ENCODE data around the gene TSR2.
"Not testable (repeated sequence)": the region's sequence is repeated elsewhere in the genome, so short reads cannot be mapped to it uniquely, and the experiment has no call there.

Gene TSR2

DNA sequence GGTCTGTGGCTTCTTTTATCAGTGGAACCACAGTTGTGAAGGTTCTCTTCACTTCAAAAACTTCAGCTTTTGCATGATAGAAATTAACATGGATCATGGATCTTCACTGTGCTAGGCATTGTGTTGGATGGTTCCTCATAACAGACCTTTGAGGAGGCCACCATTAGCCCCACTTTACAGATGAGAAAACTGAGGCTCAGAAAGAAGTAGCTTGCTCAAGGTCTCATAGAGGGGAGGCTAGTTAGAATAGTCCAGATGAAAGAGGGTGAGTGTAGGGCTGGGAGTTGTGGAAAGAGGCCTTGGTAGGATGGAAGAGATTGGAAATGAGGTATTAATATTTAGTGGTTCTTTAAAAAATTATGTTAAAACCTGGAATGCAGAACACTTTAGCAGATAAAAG lies 2.6 kb downstream of the TSR2 start:
- H3K9me3 Mint-ChIP-seq = no peaks in the 10 kb centered on the region
- no peak overlapping the region for H3K4me3 Mint-ChIP-seq
- no peaks in the 10 kb centered on the region for H3K27me3 Mint-ChIP-seq
- H3K36me3 Mint-ChIP-seq = peaks cover 22% of the 10 kb centered on the region
- H3K4me1 Mint-ChIP-seq = peaks cover 32% of the 10 kb centered on the region
- no peak overlapping the region for H3K27ac Mint-ChIP-seq
- DNase-seq = no peak
- CTCF ChIA-PET = no interaction called here

DNA sequence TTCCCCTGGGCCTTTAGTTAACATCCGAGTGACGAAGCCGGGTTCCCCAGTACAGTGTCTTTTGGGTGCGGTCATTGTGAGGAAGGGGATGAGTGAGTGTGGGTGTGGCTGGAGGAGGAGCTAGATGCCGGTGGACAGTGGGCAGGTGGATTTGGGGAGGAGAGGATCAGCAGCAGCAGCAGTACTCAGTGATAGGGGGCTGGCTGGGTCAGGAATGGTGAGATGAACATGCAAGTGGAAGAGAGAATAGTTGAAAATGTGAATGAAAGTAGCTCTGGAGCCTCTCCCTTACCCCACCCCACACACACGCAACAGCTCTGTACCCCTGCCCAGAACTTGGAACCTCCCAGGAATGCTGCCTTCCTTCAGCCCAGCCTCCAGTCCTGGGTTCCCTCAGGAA lies 4.5 kb downstream of the TSR2 start:
- Mint-ChIP-seq H3K27ac (no peak overlapping the region), H3K36me3 (peaks cover 22% of the 10 kb centered on the region)

DNA sequence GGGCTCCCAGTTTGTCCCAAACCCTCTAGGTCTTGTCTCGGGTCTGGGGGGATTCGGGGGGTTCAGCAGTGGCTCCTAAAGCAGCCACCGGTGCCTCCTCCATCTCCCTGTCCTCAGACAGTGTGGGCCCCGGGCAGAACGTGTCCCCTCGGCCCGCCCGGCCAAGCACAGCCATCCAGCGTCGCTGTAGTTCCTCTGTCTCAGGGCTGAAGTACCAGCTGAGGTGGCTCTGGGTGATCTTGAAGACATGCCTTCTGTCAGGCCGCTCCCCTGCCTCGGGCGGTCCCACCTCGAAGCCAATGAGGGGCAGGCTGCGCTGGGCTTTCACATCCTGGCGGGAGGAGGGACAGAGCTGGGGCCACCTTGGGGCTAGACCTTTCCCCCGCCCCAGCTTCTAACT lies 5.9 kb downstream of the TSR2 start:
- DNase-seq = no peak
- no peak overlapping the region for H3K27ac Mint-ChIP-seq
- no peak overlapping the region for H3K4me3 Mint-ChIP-seq
- peaks cover 24% of the 10 kb centered on the region for H3K4me1 Mint-ChIP-seq
- H3K9me3 Mint-ChIP-seq = no peaks in the 10 kb centered on the region
- CTCF ChIA-PET = interaction anchor here (0.6 kb wide), 1 partner anchor 1437 kb away, joined by 3 read pairs; no protein-coding TSS in a partner anchor
- H3K27me3 Mint-ChIP-seq = no peaks in the 10 kb centered on the region
- peaks cover 18% of the 10 kb centered on the region for H3K36me3 Mint-ChIP-seq

More for the DNA sequence above, 4.5 kb downstream of the TSR2 start:
- no peaks in the 10 kb centered on the region for H3K27me3 Mint-ChIP-seq
- H3K4me3 Mint-ChIP-seq = no peak overlapping the region
- CTCF ChIA-PET = no interaction called here
- no peaks in the 10 kb centered on the region for H3K9me3 Mint-ChIP-seq
- no peak for DNase-seq
- H3K4me1 Mint-ChIP-seq = peaks cover 31% of the 10 kb centered on the region

DNA sequence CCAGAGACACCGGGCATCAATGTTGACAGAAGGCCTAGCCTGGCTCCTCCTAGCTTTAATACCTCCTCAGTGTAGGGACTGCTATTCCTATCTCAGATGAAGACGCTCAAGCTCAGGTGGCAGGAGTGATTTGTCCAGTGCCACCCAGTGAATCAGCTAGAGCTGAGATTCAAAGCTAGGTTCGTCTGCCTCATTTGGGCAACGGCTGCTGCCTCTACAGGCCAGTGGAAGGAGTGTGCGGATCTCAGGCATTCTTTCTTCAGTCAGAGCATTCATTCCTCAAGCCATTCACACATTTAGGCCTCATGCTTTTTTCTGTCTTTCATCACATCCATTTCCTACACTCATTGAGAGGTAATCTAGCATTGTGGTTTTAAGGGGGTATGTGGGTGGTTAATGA lies 7.3 kb downstream of the TSR2 start:
- Mint-ChIP-seq H3K27me3 (no peaks in the 10 kb centered on the region), H3K36me3 (peaks cover 14% of the 10 kb centered on the region), H3K9me3 (no peaks in the 10 kb centered on the region), H3K27ac (no peak overlapping the region), H3K4me1 (peaks cover 11% of the 10 kb centered on the region), H3K4me3 (no peak overlapping the region)
- DNase-seq = no peak
- CTCF ChIA-PET = no interaction called here

DNA sequence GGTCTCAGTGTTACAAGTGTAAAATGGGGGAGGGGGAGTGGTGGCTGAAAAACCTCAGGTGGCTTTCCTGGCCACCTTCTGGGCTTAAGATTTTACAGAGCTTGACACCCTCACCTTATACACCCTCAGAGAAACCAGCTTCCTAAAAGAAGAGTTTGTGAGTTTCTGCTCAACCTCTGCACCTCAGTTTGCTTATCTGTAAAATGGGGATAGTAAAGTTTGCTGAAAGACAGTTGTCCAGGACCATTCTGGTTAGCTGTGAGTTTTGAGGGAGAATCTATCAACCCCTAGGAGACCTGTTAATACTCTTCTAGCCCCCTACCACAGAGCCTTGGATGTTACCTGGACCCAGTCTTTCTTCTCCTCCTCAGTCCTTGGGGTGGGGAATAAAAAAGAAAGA lies 9.7 kb downstream of the TSR2 start:
- Mint-ChIP-seq H3K27me3 (no peaks in the 10 kb centered on the region), H3K4me3 (no peak overlapping the region), H3K4me1 (no peaks in the 10 kb centered on the region), H3K36me3 (peaks cover 2% of the 10 kb centered on the region), H3K9me3 (no peaks in the 10 kb centered on the region), H3K27ac (no peak overlapping the region)
- CTCF ChIA-PET = no interaction called here
- no peak for DNase-seq

DNA sequence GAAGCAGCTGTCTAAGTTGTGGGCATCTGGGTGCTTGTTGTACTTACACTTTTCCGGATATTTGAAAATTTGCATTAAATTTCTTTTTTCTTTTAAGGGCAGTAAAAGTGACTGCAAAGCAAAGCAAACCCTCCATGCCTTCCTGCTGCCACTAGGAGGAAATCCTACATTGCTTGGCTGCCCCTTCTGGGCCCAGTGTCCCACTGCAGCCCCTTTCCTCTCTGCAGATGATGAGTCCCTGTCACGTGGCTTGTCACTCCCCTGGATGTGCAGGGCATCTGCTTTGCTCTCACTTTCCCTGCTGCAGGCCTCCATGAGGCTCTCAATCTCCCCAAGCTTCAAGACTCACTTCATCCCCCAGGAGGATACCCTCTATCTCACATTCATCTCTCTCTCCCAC lies 12.7 kb downstream of the TSR2 start:
- CTCF ChIA-PET = no interaction called here
- no peak overlapping the region for H3K27ac Mint-ChIP-seq
- no peaks in the 10 kb centered on the region for H3K27me3 Mint-ChIP-seq
- no peak for DNase-seq
- H3K36me3 Mint-ChIP-seq = no peaks in the 10 kb centered on the region
- H3K4me1 Mint-ChIP-seq = no peaks in the 10 kb centered on the region
- no peak overlapping the region for H3K4me3 Mint-ChIP-seq
- no peaks in the 10 kb centered on the region for H3K9me3 Mint-ChIP-seq

DNA sequence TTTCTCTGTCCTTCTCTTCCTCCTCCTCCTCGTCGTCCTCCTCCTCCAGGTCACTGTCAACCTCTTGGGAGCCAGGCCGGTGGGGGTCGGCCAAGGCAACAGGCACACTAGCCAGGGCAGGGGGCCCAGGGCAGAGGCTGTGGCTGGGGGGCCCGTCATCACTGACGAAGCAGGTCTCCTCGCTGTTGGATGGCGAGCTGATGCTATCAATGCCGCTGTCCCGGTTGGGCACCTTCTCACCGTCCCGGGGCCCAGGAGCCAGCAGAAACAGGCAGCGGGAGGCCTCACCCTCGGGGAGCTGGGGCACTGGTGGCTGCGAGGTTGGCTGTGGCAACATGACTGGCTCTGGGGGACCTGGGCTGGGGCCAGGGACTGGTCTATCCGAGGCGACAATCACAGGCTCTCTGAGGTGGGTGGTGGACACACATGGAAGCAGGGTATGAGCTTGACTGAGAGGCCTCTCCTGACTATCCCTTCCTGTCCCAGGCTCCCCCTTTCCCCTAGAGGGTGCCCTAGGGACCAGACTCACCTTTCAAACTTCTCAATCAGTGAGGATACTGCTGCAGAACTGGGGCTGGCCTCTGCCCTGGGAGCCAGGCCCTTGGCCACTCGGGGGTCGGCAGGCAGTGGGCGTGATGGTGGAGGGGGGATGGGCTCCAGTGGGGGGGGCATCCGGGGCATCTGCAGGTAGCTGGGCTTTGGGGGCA lies 30.0 kb downstream of the TSR2 start:
- no peaks in the 10 kb centered on the region for H3K36me3 Mint-ChIP-seq

DNA sequence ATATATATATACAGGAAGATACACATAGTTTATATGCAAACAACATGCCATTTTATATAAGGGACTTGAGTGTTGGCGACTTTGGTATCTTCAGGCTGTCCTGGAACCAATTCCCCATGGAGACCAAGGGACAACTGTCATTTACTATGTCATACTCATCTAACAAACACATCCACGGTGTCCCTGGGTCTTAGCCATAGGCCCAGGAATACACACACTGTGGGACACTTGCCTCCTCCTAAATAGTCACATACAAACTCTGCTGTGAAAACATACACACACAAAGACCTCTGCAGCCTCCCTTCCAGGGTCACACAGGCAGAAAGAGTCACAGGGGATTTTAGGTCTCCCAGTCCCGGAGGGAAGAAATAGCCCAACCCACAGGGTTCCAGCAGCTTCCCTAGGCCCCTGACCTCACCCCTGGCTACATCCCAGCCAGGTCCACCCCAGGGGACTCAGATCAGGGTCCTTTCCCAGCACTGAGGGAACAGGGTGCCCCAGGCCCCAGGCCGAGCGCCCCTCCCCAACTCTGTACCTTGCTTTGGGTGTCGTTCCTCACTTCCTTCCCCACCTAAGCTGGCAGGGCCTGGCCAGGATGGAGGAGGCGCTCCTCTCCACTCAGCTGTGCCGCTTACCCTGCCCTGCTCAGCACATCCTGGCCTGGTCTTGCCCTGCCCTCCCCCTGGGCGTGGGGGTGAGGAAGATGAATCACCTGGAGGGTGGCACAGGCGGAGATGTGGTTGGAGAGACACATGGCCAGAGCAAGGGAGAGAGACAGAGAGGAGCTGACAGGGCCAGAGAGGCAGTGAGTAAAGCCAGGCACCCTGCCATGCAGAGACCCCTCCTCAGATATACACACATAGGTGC lies 34.0 kb downstream of the TSR2 start:
- H3K36me3 Mint-ChIP-seq = no peaks in the 10 kb centered on the region
- H3K27me3 Mint-ChIP-seq = peaks cover 5% of the 10 kb centered on the region
- H3K27ac Mint-ChIP-seq = no peak overlapping the region
- H3K4me1 Mint-ChIP-seq = no peaks in the 10 kb centered on the region
- no peak overlapping the region for H3K4me3 Mint-ChIP-seq
- DNase-seq = no peak
- H3K9me3 Mint-ChIP-seq = no peaks in the 10 kb centered on the region
- CTCF ChIA-PET = no interaction called here

More for the DNA sequence above, 30.0 kb downstream of the TSR2 start:
- Mint-ChIP-seq H3K4me1 (no peaks in the 10 kb centered on the region), H3K4me3 (no peak overlapping the region), H3K9me3 (no peaks in the 10 kb centered on the region), H3K27ac (no peak overlapping the region), H3K27me3 (no peaks in the 10 kb centered on the region)
- CTCF ChIA-PET = no interaction called here
- DNase-seq = no peak

DNA sequence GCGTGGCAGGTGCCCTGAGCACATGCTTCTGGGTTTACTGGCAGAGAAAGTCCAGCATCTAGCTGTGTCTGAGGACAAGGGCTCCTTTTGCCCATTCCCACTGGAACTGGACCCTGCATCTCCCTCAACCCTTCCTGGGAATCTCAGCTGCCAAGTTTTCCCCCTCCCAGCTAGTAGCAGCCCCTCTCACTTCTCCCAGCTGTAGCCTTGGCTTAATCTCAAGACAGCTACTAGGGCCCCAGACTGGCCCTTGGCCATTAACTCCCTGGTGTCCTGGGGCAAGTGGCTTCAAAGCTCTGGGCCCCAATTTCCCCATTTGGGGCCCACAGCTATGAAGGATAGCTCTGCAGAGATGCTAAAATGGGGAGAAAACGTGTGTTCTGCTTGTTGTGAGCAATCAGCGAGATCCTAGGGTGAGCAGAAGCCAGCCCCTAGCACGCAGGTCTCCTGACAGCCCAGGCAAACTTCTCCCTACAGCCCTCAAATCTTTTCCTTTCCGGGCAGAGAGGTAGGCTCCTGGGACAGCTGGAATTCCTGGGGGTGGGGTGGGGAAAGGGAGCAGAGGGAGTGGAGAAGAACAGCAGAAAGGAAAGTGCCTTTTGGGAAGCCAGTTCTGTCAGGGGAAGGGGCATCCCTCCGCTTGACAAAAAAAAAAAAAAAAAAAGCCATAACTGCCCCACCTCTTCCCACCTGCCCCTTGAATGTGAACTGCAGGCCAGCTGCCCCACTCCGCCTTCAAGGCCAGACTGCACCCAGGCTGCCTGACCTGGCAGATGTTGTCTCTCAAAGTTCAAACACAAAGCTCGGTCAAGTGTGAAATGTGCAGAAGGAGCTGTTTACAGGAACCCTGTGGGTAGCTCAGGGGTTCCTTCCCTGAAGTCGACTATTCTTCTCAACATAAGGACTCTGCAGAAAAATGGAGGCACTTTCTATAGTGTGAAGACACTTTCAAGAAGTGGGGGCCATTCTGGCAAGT lies 39.2 kb downstream of the TSR2 start:
- H3K4me1 Mint-ChIP-seq = no peaks in the 10 kb centered on the region
- no peaks in the 10 kb centered on the region for H3K9me3 Mint-ChIP-seq
- no peaks in the 10 kb centered on the region for H3K36me3 Mint-ChIP-seq
- H3K4me3 Mint-ChIP-seq = no peak overlapping the region
- peaks cover 12% of the 10 kb centered on the region for H3K27me3 Mint-ChIP-seq
- CTCF ChIA-PET = no interaction called here
- no peak for DNase-seq
- H3K27ac Mint-ChIP-seq = no peak overlapping the region

DNA sequence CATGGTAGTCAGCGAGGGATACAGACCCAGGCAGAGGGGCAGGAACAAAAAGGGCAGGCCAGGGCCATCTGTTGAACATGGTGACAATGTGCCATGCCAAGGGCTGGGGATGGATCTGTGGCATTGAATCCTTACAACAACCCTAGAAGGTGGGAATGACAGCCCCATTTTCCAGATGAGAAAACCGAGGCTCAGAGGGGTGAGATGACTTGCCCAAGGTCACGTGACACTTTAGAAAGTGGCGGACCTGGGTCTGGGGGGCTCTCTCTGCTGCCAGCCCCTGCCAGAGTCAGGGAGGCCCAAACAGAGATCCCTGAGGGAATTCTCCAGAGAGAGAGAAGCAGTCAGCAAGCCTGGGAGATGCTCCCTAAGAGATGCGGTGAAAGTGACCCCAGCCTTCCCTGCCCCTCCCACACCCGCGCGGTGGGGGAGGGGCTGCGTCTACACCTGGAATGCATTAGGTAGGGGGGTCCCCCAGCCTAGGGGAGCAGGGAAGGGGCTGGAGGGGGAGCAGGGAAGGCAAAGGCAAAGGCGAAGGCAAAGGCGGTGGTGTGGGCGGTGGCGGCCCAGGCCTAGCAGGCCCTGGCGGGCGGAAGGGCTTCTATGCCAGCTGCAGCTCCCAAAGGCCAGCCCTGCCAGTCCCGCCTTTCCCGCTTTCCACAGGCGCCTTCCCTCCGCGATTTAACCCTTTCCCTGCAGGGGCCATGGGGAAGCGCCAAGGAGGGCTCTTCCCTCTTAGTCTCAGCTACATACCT lies 42.8 kb downstream of the TSR2 start:
- Mint-ChIP-seq H3K9me3 (no peaks in the 10 kb centered on the region), H3K27ac (no peak overlapping the region), H3K4me1 (no peaks in the 10 kb centered on the region), H3K4me3 (no peak overlapping the region), H3K36me3 (no peaks in the 10 kb centered on the region), H3K27me3 (peaks cover 8% of the 10 kb centered on the region)
- CTCF ChIA-PET = no interaction called here
- DNase-seq = no peak

DNA sequence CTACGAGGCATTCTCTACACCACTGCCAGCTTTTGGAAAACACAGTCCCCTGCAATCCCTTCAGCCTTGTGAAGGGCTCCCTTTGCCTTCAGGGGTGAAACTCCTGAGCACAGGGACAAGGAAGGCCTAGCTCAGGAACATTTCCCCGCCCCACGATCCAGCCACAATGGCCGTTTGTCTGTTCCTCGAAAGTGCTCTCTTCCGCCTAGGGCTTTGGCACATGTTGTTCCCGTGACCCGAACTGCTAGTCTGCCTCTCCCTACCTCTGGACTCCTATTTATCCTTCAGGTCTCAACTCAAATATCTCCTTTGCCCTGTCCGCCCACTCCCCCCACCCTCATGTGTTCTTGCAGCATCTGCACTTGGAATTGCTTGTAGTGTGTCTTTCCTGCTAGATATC lies 43.7 kb downstream of the TSR2 start:
- Mint-ChIP-seq H3K36me3 (no peaks in the 10 kb centered on the region), H3K4me3 (no peak overlapping the region), H3K27ac (no peak overlapping the region), H3K27me3 (peaks cover 8% of the 10 kb centered on the region), H3K4me1 (no peaks in the 10 kb centered on the region), H3K9me3 (no peaks in the 10 kb centered on the region)
- DNase-seq = no peak
- CTCF ChIA-PET = no interaction called here

DNA sequence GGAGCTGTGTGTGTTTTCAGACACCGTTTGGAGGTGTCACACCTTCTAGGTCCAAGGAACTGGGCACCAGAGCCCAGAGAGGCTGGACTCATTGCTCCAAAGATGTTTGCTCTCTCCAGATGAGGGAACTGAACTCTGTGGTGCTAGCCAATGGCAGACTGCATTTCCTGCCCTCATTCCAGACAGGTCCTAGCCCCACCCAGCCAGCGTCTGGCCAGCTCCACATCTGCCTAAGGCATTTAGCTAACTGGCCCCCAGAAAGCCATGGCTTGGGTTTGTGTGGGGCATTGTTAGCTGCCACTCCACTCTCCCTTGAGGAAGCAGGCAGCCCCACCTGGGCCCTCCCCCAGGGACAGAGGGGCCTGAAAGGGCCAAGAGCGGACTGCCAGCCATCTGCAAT lies 44.5 kb downstream of the TSR2 start:
- DNase-seq = no peak
- Mint-ChIP-seq H3K36me3 (no peaks in the 10 kb centered on the region), H3K4me3 (no peak overlapping the region), H3K27me3 (peaks cover 2% of the 10 kb centered on the region), H3K9me3 (no peaks in the 10 kb centered on the region), H3K27ac (no peak overlapping the region), H3K4me1 (no peaks in the 10 kb centered on the region)
- CTCF ChIA-PET = no interaction called here

DNA sequence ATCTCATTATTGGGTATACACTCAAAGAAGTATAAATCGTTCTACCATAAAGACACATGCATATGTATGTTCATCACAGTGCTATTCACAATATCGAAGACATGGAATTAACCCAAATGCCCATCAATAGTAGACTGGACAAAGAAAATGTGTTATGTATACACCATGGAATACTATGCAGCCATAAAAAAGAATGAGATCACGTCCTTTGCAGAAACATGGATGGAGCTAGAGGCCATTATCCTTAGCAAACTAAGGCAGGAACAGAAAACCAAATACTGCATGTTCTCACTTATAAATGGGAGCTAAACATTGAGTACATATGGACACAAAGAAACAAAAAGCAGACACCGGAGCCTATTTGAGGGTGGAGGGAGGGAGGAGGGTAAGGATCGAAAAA lies 49.6 kb downstream of the TSR2 start:
- H3K4me1 Mint-ChIP-seq, H3K9me3 Mint-ChIP-seq, H3K36me3 Mint-ChIP-seq, CTCF ChIA-PET, H3K4me3 Mint-ChIP-seq, H3K27ac Mint-ChIP-seq, DNase-seq: not testable (repeated sequence)
- peaks cover 24% of the 10 kb centered on the region for H3K27me3 Mint-ChIP-seq

DNA sequence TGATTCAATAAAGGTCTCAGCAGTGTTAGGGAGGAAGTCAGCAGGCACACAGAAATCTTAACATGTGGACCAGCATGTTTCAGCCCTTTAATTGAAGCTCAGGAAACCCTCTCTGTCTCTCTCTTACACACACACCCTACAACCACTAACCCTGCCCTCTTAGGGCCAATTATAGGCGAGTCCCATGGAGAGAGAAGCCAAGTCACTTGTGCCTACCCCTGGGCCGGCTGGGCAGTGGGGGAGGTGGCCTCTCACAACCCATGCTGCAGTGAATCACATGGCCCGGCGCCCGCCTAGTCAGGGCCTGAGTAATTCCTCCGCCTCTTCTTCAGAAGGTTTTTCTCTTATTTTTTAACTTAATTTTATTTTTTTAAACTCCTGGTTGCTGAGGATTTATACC lies 52.1 kb downstream of the TSR2 start:
- H3K27me3 Mint-ChIP-seq = peaks cover 46% of the 10 kb centered on the region
- H3K4me3 Mint-ChIP-seq = no peak overlapping the region
- peaks cover 7% of the 10 kb centered on the region for H3K4me1 Mint-ChIP-seq
- no peak overlapping the region for H3K27ac Mint-ChIP-seq
- DNase-seq = no peak
- H3K36me3 Mint-ChIP-seq = no peaks in the 10 kb centered on the region
- CTCF ChIA-PET = no interaction called here
- no peaks in the 10 kb centered on the region for H3K9me3 Mint-ChIP-seq
